NB4 (cell line): Measurements from ENCODE around the gene ABHD14A.

ENCODE experiments used
- DNase-seq: peaks from one replicate; pipeline ENCODE4 v3.0.0; 2010; ENCODE audit warnings: low read depth
- H3K4me3 ChIP-seq: one replicate; pipeline ENCODE4 v1.5.1; 2011; ENCODE audit warnings: mild to moderate bottlenecking, low read depth, low read length, moderate library complexity
- MAX ChIP-seq: IDR thresholded peaks from 2 replicates; pipeline ENCODE4 v1.6.1; 2011; ENCODE audit warnings: low read depth, low read length
- MYC ChIP-seq: IDR thresholded peaks from 2 replicates; pipeline ENCODE4 v1.6.1; 2011; ENCODE audit warnings: low read depth, low read length
- POLR2A ChIP-seq: IDR thresholded peaks from 2 replicates; pipeline ENCODE4 v1.6.1; 2011; ENCODE audit warnings: mild to moderate bottlenecking; ENCODE audit not compliant: insufficient read length; ENCODE audit errors: extremely low read depth
- TF ChIP-seq, protein P1 (sequence below): IDR thresholded peaks from one replicate; pipeline ENCODE4 v1.5.1; 2012; ENCODE audit warnings: low read depth, low read length

ABHD14A gene

DNA sequence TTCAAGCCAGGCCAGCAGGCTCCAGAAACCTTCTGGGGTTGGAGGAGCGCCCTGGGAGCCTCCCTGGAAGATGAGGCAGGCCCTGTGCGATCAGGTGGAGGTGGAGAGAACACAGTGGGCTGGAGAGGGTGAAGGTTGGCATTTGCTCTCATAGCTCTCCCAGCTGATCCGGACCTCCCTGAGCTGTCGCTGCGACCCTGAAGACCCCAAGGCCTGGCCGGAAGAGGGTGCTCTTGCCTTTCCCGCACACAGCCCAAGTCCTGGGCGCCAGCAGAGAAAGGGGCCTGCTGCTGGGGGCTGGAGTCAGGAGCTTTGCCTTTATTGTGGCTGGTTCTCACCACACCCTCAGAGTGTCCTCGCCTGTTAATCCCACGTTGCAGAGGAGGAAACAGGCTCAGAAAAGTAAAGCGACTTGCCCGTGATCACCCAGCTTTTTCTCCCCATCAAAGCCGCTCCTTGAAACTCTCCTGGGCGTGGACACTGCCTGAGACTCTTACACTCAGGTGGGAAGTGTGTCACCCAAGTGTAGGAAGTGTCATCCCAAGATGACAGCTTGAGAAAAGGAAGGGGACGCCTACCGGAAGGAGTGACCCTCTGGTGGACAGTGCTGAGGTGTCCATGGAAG lies 29.4 kb downstream of the ABHD14A start:
- peak; percentile 85 for DNase-seq

GRCh38 chr3:52004906-52005395 lies 30.1 kb downstream of the ABHD14A start:
- TF ChIP-seq, protein P1, sequence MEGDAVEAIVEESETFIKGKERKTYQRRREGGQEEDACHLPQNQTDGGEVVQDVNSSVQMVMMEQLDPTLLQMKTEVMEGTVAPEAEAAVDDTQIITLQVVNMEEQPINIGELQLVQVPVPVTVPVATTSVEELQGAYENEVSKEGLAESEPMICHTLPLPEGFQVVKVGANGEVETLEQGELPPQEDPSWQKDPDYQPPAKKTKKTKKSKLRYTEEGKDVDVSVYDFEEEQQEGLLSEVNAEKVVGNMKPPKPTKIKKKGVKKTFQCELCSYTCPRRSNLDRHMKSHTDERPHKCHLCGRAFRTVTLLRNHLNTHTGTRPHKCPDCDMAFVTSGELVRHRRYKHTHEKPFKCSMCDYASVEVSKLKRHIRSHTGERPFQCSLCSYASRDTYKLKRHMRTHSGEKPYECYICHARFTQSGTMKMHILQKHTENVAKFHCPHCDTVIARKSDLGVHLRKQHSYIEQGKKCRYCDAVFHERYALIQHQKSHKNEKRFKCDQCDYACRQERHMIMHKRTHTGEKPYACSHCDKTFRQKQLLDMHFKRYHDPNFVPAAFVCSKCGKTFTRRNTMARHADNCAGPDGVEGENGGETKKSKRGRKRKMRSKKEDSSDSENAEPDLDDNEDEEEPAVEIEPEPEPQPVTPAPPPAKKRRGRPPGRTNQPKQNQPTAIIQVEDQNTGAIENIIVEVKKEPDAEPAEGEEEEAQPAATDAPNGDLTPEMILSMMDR: no peak
- no peak for TF ChIP-seq POLR2A
- no peak for TF ChIP-seq MYC
- no peak for TF ChIP-seq MAX
- no peak overlapping the region for H3K4me3 ChIP-seq
- DNase-seq: no peak

More for the DNA sequence above, 29.4 kb downstream of the ABHD14A start:
- H3K4me3 ChIP-seq: no peak overlapping the region
- TF ChIP-seq POLR2A: no peak
- TF ChIP-seq, protein P1: peak; percentile 72

DNA sequence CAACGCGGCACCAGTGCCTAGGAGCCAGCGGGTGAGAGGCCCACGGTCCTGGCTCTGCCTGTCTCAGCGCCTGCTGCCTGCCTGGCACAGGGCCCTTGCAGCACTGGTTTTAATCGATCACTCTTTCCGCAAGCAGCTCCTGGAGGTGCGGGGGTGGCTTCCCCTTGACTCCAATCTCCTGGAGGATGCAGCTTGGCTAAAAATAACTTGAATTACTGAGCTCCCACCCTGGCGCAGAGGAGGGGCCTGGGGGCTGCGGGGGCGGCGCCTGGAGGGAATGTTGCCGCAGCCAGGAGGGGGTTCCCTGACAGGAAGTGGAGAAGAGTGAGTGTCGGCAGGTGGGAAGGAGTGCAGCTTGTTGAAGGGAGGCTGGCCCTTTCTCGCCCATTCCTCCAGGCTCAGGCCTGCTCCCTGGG lies 30.7 kb downstream of the ABHD14A start:
- no peak for DNase-seq
- H3K4me3 ChIP-seq: no peak overlapping the region
- TF ChIP-seq MYC (no peak), POLR2A (no peak), MAX (no peak)
- TF ChIP-seq, protein P1: no peak

- peak; percentile 78 for DNase-seq
- TF ChIP-seq, protein P1: no peak
- TF ChIP-seq MAX: no peak
- no peak for TF ChIP-seq POLR2A
- TF ChIP-seq MYC: no peak
- H3K4me3 ChIP-seq: no peak overlapping the region
Observed at GRCh38 chr3:52006017-52006819, 31.4 kb downstream of the ABHD14A start.

DNA sequence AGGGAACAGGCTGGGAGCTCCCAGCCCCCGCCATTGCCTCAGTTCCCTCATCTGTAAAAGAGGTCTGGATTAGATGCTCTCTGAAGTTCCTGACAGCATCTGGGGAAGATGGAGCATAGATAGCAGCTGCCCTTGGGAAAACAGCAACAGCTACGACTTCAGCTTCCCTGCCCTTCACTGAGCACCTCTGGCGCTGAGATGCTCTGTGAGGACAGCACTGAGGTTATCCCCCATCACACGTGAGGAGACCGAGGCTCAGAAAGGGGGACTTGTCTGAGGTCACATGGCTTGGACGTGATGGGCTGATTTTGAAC lies 31.9 kb downstream of the ABHD14A start:
- no peak overlapping the region for H3K4me3 ChIP-seq
- DNase-seq: no peak
- TF ChIP-seq MYC (no peak), MAX (no peak), POLR2A (no peak)
- TF ChIP-seq, protein P1: no peak

- H3K4me3 ChIP-seq: no peak overlapping the region
- TF ChIP-seq MYC (no peak), MAX (peak; percentile 53; the same call in 1 of the 2 replicates)
- TF ChIP-seq, protein P1: peak; percentile 2
- peak; percentile 68 for DNase-seq
Observed at GRCh38 chr3:52007291-52007690, 32.4 kb downstream of the ABHD14A start.
